Daoy (cell line): ENCODE results near the gene ASPHD2. TPM values are rescaled to one million over a fixed set of nuclear protein-coding genes. Genes with fewer than 3 reads are reported as not detected.
A peak's percentile ranks its signal among the peaks of the same experiment; 100 is the strongest.

Experiments used
- DNase-seq: peaks from one replicate; pipeline ENCODE4 v3.0.0-alpha.2; 2015; ENCODE audit warnings: low read depth
- total RNA-seq: library from RNA; depleted of rRNA; stranded (reverse); fragments of >200 nt; shearing (Covaris generic); gene quantifications from 2 replicates; pipeline ENCODE4 v1.2.3, GENCODE V29; 2014

ASPHD2 gene
- total RNA-seq, 1 experiment from 2014 or later = 4.2 TPM

DNA sequence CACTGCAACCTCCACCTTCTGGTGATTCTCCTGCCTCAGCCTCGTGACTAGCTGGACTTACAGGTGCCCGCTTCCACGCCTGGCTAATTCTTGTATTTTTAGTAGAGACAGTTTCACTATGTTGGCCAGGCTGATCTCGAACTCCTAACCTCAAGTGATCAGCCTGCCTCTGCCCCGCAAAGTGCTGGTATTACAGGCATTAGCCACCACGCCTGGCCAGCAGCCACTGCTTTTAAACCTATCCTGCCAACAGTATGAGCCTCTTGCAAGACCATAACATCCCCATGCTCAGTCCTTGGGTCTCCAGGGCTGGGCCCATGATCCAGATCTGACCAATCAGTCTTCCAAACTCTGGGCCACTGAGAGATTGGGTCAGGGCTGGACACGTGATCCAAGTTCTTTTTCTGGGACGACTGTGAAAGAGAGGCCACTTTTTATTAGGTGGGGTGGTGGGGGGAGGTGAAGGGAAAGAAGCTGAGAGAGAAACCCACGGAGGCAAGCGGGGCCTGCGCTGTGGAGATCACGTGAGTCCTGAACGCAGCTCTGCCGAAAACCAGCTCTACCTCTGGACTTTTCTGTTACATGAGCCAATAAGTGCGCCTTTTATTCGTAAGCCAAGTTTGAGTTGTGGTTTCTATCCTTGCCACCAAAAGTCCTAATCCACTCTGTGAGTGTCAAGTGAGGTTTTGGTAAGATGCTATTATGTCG lies 17.9 kb downstream of the ASPHD2 start:
- DNase-seq = no peak

DNA sequence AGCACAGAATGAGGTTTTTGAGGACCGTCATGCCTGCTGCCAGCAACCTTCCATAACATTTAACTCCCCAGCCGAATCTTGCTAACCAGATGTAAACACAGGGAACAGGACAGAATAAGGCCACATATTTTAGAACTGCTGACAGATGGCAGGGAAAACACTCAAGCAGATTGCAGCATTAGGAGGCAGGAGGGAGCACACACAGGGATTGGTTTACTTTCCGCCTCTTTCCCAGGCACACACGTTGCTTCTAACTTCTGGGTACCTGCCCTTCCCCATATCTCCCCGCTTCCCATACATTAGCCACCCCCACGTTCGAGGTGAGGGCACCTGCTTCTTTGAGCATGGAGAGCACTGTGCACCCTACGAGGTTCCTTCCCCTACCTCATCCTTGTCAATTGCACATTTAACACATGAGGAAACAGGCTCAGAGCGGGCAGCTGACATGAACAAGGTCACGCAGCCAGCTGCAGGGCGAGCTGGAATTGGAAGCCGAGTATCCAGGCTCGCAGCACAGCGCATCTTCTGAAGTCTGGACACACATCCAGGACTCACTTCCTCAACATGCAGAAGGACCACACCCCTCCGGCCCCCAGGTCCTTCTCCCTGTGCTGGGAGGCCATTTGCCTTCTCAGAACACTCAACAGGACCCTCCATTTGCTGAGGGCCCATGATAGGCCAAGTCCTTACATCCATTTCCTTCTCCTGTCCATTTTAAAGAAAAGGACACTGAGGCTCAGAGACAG lies 18.7 kb downstream of the ASPHD2 start:
- DNase-seq = no peak

- no peak for DNase-seq
These were observed 19.3 kb downstream of the ASPHD2 start for GRCh38 chr22:26448334-26448733.

DNA sequence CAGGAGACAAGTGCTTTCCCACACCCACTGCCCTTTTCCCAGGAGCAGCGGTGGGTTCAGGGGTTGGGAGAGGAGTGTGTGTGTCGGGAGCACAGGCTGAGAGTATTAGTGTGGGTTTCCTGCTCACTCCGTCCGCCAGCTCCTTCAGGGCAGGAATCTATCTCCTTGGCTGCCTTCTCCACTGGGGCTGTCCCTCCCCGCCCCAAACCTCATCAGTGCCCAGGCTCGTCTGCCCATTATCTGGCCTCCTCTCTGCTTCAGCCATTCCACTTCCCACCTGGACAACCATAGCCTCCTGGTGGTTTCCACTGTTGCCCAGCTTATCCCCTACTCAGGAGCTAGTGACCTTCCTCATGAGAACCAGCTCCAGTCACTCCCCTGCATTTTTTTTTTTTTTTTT lies 19.9 kb downstream of the ASPHD2 start:
- DNase-seq = no peak

DNA sequence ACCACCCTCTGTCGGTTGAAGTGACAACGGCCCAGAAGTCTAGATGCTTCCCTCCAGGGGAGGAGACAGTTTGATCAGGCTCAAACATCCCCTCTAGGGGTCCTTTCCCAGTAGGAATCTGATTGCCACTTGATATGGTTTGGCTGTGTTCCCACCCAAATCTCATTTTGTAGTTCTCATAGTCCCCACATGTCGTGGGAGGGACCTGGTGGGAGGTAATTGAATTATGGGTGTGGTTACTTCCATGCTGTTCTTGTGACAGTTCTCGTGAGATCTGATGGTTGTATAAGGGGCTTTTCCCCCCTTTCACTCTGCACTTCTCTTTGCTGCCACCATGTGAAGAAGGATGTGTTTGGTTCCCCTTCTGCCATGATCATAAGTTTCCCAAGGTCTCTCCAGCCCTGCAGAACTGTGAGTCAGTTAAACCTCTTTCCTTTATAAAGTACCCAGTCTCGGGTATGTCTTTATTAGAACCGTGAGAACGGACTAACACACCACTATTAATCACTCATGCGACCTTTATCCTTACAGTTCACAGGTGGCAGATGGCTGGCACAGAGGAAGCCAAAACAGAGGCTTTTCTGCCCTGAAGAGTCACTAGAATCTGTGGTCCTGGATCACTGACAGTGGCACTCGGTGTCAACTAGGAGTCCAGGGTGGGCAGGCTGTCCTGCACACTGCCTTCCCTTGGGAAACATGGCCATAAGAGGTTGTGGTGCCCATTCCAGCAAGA lies 21.6 kb downstream of the ASPHD2 start:
- DNase-seq = no peak

DNA sequence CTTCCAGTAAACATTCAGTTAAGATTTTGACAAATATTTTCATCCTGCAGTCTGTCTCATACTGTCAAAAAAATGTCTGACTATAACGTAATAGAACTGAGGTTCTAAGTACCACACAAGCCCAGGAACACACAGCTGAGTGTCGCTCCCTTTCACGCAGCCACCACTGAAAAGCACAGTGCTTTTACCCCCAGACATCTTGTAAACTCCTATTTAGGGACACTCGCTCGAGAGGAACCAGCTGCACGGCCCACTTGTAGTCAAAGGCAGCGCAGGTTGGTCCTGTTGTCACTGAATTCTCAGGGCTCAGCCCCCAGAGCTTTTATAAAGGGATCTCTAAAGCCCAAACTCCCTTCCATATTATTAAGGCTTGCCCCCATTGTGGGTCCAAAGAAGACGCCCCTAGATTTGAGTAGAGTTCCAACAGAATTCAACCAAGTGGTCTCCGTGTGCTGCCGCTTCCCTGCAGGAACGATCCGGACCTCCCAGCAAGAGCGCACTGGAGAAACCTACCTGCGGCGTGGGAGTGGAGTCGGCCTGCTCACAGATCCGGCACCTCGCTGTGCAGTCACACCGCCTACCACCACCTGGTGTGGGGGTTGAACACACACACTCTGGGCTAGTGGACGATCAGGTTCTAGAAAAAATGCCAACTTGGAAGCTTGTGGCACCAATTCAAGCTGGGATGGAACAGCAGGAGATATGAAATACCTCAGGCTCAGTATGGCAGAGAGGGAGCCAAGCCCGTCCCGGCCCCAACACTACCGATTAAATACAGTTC lies 23.4 kb downstream of the ASPHD2 start:
- DNase-seq = no peak

DNA sequence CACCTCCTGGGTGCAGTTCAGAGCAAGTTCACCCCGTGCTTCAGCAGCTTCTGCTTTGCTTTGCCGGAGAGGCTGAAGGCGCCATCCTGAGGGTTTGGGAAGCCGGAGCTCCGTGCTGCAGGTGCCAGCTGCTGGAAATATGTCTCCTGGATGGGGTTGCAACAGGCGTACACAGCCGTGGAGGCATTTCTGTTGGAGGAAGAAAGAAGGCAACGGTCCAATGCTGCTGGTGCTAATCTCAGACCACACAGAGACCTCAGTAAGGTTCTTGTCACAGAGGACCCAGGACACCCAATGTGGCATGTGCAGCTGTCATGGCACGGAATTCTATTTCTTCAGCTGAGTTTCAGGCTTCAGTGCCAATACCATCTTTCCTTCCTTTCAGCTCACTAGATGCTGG lies 24.2 kb downstream of the ASPHD2 start:
- no peak for DNase-seq

DNA sequence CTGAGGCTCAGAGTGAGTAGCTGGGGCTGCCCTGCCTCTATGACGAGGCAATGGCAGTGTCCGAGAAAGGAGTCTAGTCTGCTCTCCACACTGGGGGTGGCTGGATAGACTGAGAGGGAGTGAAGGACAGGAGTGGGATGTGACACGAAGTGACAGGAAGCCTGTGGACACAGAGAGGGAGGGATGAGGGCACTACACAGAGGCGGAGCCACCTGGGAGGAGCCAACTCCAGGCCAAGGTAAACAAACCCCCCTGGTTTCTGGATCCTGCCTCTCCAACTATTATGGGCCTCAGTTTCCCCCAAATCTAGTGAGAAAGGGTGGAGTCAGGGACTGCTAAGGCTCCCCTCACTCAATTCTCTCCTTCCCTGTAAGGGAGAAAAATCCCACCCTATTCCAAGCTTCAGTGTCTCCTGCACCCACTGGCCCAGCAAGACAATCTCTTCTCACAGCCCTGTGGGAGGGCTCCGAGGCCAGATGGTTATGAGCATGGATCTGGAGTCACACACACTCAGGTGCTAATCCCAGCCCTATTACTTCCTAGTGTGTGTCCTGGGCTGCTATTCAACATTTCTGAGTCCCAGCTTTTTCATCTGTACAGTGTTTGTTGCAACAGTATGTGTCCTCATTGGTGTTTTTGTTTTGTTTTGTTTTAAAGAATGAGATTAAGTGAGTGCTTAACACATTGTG lies 24.9 kb downstream of the ASPHD2 start:
- no peak for DNase-seq

GRCh38 chr22:26457661-26458272 lies 28.7 kb downstream of the ASPHD2 start:
- no peak for DNase-seq

- DNase-seq = no peak
These were observed 31.1 kb downstream of the ASPHD2 start for GRCh38 chr22:26460202-26460601.

GRCh38 chr22:26461188-26461810 lies 32.2 kb downstream of the ASPHD2 start:
- peak; percentile 41 for DNase-seq

GRCh38 chr22:26462051-26462450 lies 33.0 kb downstream of the ASPHD2 start:
- no peak for DNase-seq

DNA sequence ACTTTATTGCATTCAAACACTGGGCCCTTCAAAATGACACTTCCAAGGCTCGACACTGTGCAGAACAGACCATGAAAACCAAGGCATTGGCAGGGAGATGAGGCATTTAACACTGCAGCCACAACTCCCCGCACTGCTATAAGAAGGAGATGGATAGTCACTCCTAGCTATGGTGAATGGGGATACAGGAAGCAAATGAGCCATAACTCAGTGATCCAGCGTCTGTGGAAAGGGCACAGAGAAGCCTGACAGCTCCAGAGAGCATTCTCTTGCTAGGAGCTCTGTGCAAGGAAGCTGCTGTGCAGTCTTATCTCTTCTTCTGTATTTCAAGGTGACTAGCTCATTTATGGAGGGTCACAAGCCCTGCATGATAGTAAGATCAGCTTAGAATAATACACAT lies 33.6 kb downstream of the ASPHD2 start:
- no peak for DNase-seq

DNA sequence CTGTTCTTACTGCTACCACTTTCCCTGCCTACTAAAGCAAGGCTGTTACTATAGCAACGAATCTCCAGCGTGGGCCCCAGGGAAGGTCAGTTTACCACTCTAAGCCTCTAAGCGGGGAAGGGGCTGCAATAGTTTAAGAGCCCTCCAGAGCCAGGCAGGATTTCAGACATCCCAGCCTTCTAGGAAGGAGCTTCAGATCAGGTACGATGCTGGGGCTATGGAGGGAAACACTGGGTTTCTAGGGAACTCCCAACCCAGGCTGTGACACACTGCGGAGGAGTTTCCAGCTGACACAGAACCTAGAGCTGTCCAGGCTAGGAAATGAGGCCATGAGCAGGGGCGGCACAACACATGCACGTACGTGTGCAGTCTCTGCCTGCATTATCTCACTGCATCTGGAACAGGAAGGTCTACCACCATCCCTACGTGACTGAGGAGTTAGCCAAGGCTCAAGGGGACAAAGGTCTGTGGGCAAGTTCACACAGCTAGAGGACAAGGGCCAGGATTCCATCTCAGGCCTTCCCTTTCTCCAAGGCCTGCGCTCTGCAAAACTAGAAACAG lies 34.1 kb downstream of the ASPHD2 start:
- no peak for DNase-seq

DNA sequence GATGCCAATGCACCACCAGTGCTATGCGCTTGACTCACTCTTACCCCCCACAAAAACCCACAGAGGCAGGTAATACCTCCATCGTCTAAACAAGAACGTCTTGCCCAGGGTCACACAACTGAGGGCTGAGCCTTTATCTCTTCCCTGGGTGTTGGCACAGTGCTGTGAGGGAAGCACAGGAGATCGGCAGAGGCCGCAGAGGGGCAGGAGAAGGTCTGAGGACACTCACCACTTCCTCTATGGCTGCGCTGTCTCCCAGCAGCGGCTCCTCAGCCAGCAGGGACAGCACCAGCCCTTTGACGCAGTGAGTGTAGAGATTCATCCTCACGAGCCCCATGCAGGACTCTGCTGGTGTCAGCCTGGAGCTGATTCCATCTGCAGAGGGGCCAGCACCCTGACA lies 34.6 kb downstream of the ASPHD2 start:
- no peak for DNase-seq

- DNase-seq = no peak
These were observed 35.3 kb downstream of the ASPHD2 start for GRCh38 chr22:26464312-26464711.

DNA sequence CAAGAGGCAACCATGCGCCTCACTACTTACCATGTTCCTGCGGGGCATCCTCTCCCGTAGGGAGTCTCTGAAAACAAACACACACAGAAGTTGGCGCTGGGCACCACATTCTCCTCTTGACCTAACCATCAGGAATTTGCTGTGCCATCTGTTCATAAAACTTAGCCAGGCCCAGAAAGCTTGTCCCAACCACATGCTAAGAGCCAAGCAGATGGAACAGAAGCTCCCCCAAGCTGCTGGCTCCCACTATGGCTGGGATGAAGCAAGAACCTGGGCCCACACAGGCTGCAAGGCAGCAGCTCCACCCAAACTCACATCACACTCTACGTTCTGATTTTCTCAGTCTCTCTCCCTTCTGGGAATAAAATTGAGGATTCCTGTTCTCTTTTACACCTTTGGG lies 37.1 kb downstream of the ASPHD2 start:
- no peak for DNase-seq

GRCh38 chr22:26470807-26471206 lies 41.7 kb downstream of the ASPHD2 start:
- no peak for DNase-seq

DNA sequence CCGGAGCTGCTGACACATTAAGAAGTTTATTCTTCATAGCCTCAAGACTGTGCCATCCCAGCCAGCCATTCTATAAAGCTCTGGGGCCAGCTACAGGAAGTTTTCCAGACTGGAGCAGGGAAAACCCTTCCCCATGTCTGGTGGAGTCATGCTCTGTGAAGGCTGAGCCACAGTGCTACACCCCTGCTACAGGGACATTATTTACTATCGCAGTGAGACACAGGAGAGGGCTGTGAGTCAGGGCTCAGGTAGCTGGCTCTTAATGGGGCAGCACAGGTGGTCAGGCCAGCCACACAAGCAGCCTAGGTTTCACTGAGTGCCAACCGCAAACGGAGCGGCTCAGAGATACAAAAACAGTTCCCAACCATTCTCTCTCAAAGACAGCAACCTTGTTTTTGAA lies 42.5 kb downstream of the ASPHD2 start:
- DNase-seq = peak; percentile 98

GRCh38 chr22:26474682-26475081 lies 45.6 kb downstream of the ASPHD2 start:
- DNase-seq = peak; percentile 50
